Stimulated activated CD4-positive, alpha-beta T cell treated with anti-CD3 and anti-CD28 coated beads, Interleukin-12 subunit alpha, Interleukin-12 subunit beta, amount 100 ng/mL, for 24 hours (primary cell): ENCODE measurements around the gene SPG11.
"Not testable (repeated sequence)": the region's sequence is repeated elsewhere in the genome, so short reads cannot be mapped to it uniquely, and the experiment has no call there.

Source experiments
- DNase-seq, 2 experiments: peaks; one replicate each; pipeline ENCODE4 v3.0.0-alpha.2; 2020; ENCODE audit warnings: low read depth in 2 of 2

The SPG11 gene

GRCh38 chr15:44675911-44676310, 12.4 kb upstream of the SPG11 start:
- no peak for DNase-seq

GRCh38 chr15:44673639-44674038, 10.2 kb upstream of the SPG11 start:
- DNase-seq, result no peak

GRCh38 chr15:44670087-44670950, 6.9 kb upstream of the SPG11 start:
- no peak for DNase-seq

- DNase-seq, result no peak
These were observed 5.5 kb upstream of the SPG11 start for GRCh38 chr15:44668921-44669320.

GRCh38 chr15:44667039-44667360, 3.5 kb upstream of the SPG11 start:
- DNase-seq, result no peak

- DNase-seq, result no peak
These were observed 3.0 kb upstream of the SPG11 start for GRCh38 chr15:44666210-44667038.

DNA sequence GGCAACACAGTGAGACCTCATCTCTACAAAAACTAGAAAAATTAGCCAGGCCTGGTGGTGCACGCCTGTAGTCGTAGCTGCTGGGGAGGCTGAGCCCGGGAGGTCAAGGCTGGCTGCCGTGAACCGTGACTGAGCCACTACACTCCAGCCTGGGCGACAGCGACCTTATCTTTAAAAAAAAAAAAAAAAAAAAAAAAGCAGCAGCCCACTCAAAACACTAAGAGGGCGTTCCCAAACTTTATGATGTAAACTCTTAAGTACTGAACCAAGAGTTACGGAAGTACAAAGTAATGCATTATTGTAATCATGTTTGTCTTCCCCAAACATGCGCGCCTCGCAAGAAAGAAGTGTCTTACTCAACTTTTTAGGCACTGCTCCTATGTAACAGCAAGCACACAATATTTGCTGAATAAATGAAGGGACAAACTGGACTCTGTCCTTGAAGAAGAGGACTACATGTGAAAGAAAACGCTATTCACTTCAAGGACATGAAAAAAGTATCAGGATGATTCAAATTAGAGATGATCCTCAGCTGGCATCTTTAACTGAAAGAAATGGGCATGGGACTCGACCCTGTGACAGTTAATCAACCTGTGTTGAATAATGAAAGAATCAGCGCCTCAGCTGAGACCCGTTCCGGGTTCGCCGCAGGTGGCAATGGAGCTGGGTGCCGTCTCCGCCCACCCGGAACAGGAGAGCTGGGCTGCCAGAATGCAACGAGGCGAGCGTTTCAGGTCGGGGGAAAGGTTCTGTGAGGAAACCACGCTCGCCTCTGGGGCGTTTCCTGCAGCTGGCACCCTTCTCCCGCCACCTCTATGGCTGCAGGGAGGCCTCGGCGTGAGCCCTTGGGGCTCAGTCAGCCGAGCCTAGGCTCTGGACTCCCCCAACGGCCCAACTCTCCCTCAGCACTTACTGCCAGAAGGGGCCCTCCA, 718 bp downstream of the SPG11 start:
- peak; percentile 63 to 69 for DNase-seq

- no peak for DNase-seq
These were observed 1.9 kb downstream of the SPG11 start for GRCh38 chr15:44661576-44661975.

DNA sequence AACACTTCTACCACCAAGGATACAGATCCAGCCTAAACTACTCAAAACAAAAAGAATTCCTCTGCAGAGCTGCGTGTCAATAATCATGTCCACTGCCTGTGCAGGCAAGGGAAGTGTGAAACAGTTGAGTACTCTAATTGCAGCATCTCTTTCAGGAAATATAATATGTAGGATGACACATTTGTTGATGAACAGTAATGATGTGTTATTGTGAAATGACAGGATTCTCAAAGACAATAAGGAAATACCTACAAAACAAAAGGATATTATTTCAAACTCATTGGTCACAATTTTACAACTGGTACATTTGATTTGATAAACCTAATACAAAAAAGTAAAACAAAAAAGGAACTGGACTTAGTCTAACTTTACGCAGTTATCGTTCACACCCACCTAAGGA, 4.4 kb downstream of the SPG11 start:
- DNase-seq, result no peak

DNA sequence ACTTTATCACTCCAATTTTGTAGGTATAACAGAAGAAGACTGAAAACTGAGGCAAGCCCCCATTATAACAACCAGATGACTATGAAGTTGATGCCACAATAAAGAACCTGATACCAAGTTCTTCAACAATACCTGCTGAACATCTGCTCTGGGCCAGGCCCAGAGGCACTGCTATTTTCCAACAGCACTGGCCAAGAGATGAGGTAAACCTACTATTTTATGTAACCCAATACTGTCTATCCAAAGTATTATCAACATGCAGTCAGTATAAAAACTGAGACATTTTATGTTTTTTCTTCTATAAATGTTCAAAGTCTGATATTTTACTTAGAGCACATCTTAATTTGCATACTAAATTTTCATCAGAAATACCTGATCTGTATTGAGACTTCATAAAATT, 6.1 kb downstream of the SPG11 start:
- no peak for DNase-seq

DNA sequence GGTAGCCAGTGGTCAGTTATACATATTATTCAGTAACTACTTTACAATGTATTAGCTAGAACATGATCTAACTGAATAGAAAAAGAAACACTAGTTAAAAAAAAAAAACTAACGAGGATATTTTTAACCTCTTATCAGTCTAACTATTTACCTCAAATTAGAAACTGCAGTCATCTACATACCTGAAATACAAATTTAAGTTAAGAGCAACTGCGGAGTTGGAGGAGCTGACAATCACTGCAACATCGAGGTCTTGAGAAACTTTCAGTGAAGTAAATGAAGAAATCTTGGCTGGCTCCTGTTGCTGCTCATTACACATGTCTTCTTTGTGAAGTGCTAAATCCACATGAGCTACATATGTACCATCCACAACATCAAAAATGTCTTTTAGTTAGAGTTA, 6.5 kb downstream of the SPG11 start:
- DNase-seq, result no peak

DNA sequence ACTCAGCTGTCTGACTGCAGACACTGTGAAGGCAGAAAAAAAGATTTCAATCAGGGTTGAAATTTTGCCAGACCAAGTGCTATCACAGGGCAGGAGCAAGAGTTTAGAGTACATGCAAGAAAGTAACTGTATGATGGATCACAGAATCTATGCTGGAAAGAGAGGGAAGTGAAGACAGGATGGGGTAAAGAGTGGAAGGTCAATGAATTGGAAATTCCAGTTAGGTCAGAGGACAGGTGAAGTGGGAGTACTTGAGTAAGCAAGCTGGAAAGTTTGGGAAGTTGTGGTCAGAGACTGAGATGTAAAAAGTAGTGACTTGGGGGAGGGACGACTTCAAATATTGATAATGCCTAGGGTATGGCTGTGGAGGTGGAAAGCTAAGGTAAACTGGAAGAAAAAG, 7.2 kb downstream of the SPG11 start:
- DNase-seq, result no peak

- no peak for DNase-seq
These were observed 8.6 kb downstream of the SPG11 start for GRCh38 chr15:44654858-44655257.

DNA sequence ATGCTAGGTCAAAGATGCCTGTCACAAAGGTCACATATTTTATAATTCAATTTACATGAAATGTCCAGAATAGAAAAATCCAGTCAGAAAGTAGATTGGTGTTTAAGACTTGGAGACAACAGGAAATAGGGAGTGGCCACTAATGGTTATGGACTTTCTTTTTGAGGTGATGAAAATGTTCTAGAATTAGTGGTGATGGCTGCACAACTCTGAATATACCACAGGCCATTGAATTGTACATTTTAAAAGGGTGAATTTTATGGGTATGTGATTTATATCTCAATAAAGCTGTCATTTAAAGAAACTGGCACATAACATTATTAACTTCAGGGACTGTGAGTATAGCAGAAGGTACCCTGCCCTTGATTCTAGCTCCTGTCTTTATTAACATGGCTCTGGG, 15.8 kb downstream of the SPG11 start:
- no peak for DNase-seq

- no peak for DNase-seq
These were observed 16.4 kb downstream of the SPG11 start for GRCh38 chr15:44647036-44647435.

DNA sequence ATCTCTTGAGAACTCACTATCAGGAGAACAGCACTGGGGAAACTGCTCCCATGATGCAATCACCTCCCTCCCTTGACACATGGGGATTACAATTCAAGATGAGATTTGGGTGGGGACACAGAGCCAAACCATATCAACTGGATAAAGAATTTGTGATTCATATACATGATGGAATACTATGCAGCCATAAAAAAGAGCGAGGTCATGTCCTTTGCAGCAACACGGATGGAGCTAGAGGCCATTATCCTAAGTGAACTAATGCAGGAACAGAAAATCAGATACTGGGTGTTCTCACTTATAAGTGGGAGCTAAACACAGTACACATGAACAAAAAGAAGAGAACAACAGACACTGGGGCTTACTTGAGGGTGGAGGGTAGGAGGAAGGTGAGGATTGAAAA, 17.0 kb downstream of the SPG11 start:
- no peak for DNase-seq

DNA sequence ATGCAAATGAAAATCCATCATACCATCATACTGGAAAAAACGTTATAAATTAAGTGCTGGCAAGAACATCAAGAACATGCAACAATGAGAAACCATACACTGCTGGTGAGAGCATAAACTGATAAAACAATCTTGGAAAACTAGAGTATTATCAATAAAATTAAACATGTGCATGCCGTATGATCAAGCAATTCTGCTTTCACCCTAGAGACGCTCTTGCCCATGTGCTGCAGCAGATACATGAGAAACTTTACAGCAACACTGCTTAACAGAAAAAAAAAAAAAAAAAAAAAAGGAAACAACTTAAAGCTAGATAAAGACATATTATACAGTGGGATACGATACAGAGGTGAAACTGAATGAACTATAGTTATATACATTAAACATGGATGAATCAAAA, 21.8 kb downstream of the SPG11 start:
- DNase-seq, result no peak

GRCh38 chr15:44636976-44637375, 26.5 kb downstream of the SPG11 start:
- no peak for DNase-seq

- no peak for DNase-seq
These were observed 29.9 kb downstream of the SPG11 start for GRCh38 chr15:44633603-44634002.

GRCh38 chr15:44625286-44625685, 38.2 kb downstream of the SPG11 start:
- DNase-seq, result not testable (repeated sequence)

- DNase-seq, result no peak
These were observed 40.3 kb downstream of the SPG11 start for GRCh38 chr15:44623178-44623577.

DNA sequence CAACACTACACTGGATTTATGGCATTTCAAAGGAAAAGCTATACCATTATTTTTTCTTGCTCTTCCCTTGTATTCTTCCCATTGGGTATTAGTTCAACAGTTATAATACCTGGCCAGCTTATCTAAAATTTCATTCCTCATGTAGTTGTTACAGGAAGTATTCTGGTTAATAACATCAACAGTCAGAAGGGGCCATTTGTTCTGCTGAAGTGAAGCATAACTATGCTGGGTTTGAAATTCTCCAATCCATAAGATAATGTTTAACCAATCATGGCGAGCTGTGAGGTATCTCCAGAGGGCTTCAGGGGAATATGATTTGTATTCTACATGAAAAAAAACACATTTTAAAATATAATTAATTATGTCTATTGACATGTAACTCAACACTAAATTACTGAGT, 43.4 kb downstream of the SPG11 start:
- no peak for DNase-seq
